ENCODE results near the gene PTPN13.

PTPN13 gene

GRCh38 chr4:86593688-86594558 is at the start of gene PTPN13:
Gene PTPN13 (plus strand): TSS chr4:86594315. CDS start chr4:86635257, 40,942 bp downstream.
- Histone ChIP-seq H2AFZ (ENCODE audit: low read depth, low read length) (peak within 1 kb of the TSS; percentile 26; the same call in 1 of the 2 replicates), H3K27me3 (ENCODE audit: insufficient read depth, low read length, poor library complexity) (peaks cover 21% of the 10 kb centered on the region), H3K4me3 (ENCODE audit: low read depth in 1 of 2, low read length in 2 of 2) (no peak within 1 kb of the TSS), H3K9me3 (ENCODE audit: insufficient read depth, low read length, severe bottlenecking) (no peaks in the 10 kb centered on the region), H3K9ac (ENCODE audit: low read depth, low read length) (no peak within 1 kb of the TSS), H3K4me2 (ENCODE audit: insufficient read depth, low read length) (no peak within 1 kb of the TSS), H4K20me1 (ENCODE audit: insufficient read depth, low read length) (no peaks in the 10 kb centered on the region), H3K4me1 (ENCODE audit: insufficient read depth, low read length) (no peaks in the 10 kb centered on the region), H3K79me2 (ENCODE audit: insufficient read depth, low read length) (no peaks in the 10 kb centered on the region), H3K27ac (ENCODE audit: low read length) (no peak within 1 kb of the TSS), H3K36me3 (ENCODE audit: insufficient read depth, low read length) (no peaks in the 10 kb centered on the region)
- no peak for ATAC-seq (ENCODE audit: insufficient read depth, low read depth)
- TF ChIP-seq CTCF (IDR thresholded peaks at IDR 0.05; ENCODE audit: borderline replicate concordance, extremely low read depth, low read length, poor library complexity, severe bottlenecking): no peak
- TF ChIP-seq EZH2 (IDR thresholded peaks at IDR 0.05; ENCODE audit: borderline replicate concordance, low read depth, low read length, severe bottlenecking): no peak
- no peak for DNase-seq

GRCh38 chr4:86547140-86547539 is 47.0 kb upstream of the PTPN13 start:
- Histone ChIP-seq H3K9me3 (ENCODE audit: insufficient read depth, low read length, severe bottlenecking) (no peaks in the 10 kb centered on the region), H3K36me3 (ENCODE audit: insufficient read depth, low read length) (no peaks in the 10 kb centered on the region), H3K27ac (ENCODE audit: low read length) (no peak overlapping the region), H3K4me1 (ENCODE audit: insufficient read depth, low read length) (peaks cover 20% of the 10 kb centered on the region), H2AFZ (ENCODE audit: low read depth, low read length) (no peak overlapping the region), H3K27me3 (ENCODE audit: insufficient read depth, low read length, poor library complexity) (no peaks in the 10 kb centered on the region), H3K4me3 (ENCODE audit: low read depth in 1 of 2, low read length in 2 of 2) (no peak overlapping the region), H3K4me2 (ENCODE audit: insufficient read depth, low read length) (no peak overlapping the region), H4K20me1 (ENCODE audit: insufficient read depth, low read length) (no peaks in the 10 kb centered on the region), H3K79me2 (ENCODE audit: insufficient read depth, low read length) (no peaks in the 10 kb centered on the region), H3K9ac (ENCODE audit: low read depth, low read length) (no peak overlapping the region)
- ATAC-seq (ENCODE audit: insufficient read depth, low read depth) (no peak), DNase-seq (no peak)
- no peak for TF ChIP-seq CTCF (IDR thresholded peaks at IDR 0.05; ENCODE audit: borderline replicate concordance, extremely low read depth, low read length, poor library complexity, severe bottlenecking)
- TF ChIP-seq EZH2 (IDR thresholded peaks at IDR 0.05; ENCODE audit: borderline replicate concordance, low read depth, low read length, severe bottlenecking): no peak

GRCh38 chr4:86549163-86549788 is 44.8 kb upstream of the PTPN13 start:
- Histone ChIP-seq H3K9me3 (ENCODE audit: insufficient read depth, low read length, severe bottlenecking) (no peaks in the 10 kb centered on the region), H3K27ac (ENCODE audit: low read length) (no peak overlapping the region), H3K27me3 (ENCODE audit: insufficient read depth, low read length, poor library complexity) (no peaks in the 10 kb centered on the region), H3K4me1 (ENCODE audit: insufficient read depth, low read length) (peaks cover 14% of the 10 kb centered on the region), H4K20me1 (ENCODE audit: insufficient read depth, low read length) (no peaks in the 10 kb centered on the region), H3K79me2 (ENCODE audit: insufficient read depth, low read length) (no peaks in the 10 kb centered on the region), H3K9ac (ENCODE audit: low read depth, low read length) (no peak overlapping the region), H3K4me2 (ENCODE audit: insufficient read depth, low read length) (no peak overlapping the region), H3K36me3 (ENCODE audit: insufficient read depth, low read length) (no peaks in the 10 kb centered on the region), H3K4me3 (ENCODE audit: low read depth in 1 of 2, low read length in 2 of 2) (no peak overlapping the region), H2AFZ (ENCODE audit: low read depth, low read length) (no peak overlapping the region)
- TF ChIP-seq CTCF (IDR thresholded peaks at IDR 0.05; ENCODE audit: borderline replicate concordance, extremely low read depth, low read length, poor library complexity, severe bottlenecking) (no peak), EZH2 (IDR thresholded peaks at IDR 0.05; ENCODE audit: borderline replicate concordance, low read depth, low read length, severe bottlenecking) (no peak)
- DNase-seq: no peak
- ATAC-seq (ENCODE audit: insufficient read depth, low read depth): no peak
